SK-N-SH treated with all-trans-retinoic acid at 6 μM for 48 hours (cell line): ENCODE results near the gene PRSS33.

ENCODE experiments used
- ESRRG ChIP-seq: fragments of 250-450 bp; sonication (Bioruptor Pico); IDR thresholded peaks from 2 replicates; pipeline ENCODE4 v1.6.1; 2021; ENCODE audit warnings: mild to moderate bottlenecking
- PATZ1 ChIP-seq: fragments of 250-450 bp; sonication (Bioruptor Pico); IDR thresholded peaks from 2 replicates; pipeline ENCODE4 v1.8.0; 2020; ENCODE audit warnings: mild to moderate bottlenecking, moderate library complexity, borderline replicate concordance
- POU6F1 ChIP-seq: fragments of 250-450 bp; sonication (Bioruptor Pico); IDR thresholded peaks from 2 replicates; pipeline ENCODE4 v1.8.0; 2021; ENCODE audit warnings: low read depth, mild to moderate bottlenecking, moderate library complexity, borderline replicate concordance
- SNAI2 ChIP-seq: fragments of 250-450 bp; sonication (Bioruptor Pico); IDR thresholded peaks from 2 replicates; pipeline ENCODE4 v1.5.0; 2020; ENCODE audit warnings: mild to moderate bottlenecking, moderate library complexity
- TSHZ2 ChIP-seq: fragments of 250-450 bp; sonication (Bioruptor Pico); IDR thresholded peaks from 2 replicates; pipeline ENCODE4 v1.5.0; 2020; ENCODE audit warnings: mild to moderate bottlenecking, moderate library complexity
- ZNF565 ChIP-seq: fragments of 450-650 bp; formaldehyde crosslinking; conservative IDR thresholded peaks from 2 replicates; pipeline ENCODE4 v1.5.0; 2020; ENCODE audit warnings: low read depth, mild to moderate bottlenecking, moderate library complexity

GRCh38 chr16:2824626-2825025 is 37.3 kb upstream of the PRSS33 start:
- TF ChIP-seq TSHZ2: no peak
- no peak for TF ChIP-seq ZNF565 (CRISPR knock-in tag)
- no peak for TF ChIP-seq ESRRG (CRISPR knock-in tag)
- TF ChIP-seq SNAI2 (CRISPR knock-in tag): no peak
- no peak for TF ChIP-seq PATZ1 (CRISPR knock-in tag)
- TF ChIP-seq POU6F1 (CRISPR knock-in tag): no peak
